Ovary (tissue), 3 donors: ENCODE data around the gene MAVS.

Experiments
- EP300 ChIP-seq: sonication (generic); formaldehyde crosslinking; IDR thresholded peaks from one replicate; pipeline ENCODE4 v1.6.1; 2017; ENCODE audit warnings: antibody characterized with exemption
- POLR2A ChIP-seq: fragments of 450-650 bp; IDR thresholded peaks from one replicate; pipeline ENCODE4 v1.6.1; 2017; ENCODE audit warnings: antibody characterized with exemption, mild to moderate bottlenecking, moderate library complexity
- TF ChIP-seq, protein P1 (sequence below), 3 donors: fragments of 450-650 bp in 2 of 3; fragments of 200-600 bp in 1 of 3; IDR thresholded peaks; one replicate each; pipeline versions ENCODE4 v1.5.1 to v1.8.0; 2016 to 2022; ENCODE audit warnings: antibody characterized with exemption in 3 of 3, mild to moderate bottlenecking in 1 of 3
- donor health status: DM: no; HTN: no; CAD: no.

DNA sequence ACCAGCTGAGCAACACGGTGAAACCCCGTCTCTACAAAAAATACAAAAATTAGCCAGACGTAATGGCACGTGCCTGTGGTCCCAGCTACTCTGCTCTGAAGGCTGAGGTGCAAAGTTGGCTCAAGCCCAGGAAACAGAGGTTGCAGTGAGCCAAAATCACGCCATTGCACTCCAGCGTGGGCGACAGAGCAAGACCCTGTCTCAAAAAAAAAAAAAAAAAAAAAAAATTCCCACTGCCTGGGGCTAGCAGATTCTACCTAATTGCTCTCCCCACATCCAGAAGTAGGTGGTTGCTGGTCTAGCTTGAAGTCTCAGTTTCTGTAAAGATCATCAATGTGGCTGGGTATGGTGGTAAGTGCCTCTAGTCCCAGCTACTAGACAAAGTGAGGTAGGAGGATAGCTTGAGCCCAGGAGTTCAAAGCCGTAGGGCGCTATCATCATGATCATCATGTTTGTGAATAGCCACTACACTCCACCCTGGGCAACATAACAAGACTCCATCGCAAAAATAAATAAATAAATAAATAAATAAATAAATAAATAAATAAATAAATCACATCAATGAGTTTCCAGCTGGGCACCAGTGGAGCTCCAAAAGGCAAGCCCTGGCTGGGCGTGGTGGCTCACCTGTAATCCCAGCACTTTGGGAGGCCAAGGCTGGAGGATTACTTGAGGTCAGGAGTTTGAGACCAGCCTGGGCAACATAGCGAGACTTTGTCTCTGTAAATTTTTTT is 32.6 kb upstream of the MAVS start:
- TF ChIP-seq, protein P1, sequence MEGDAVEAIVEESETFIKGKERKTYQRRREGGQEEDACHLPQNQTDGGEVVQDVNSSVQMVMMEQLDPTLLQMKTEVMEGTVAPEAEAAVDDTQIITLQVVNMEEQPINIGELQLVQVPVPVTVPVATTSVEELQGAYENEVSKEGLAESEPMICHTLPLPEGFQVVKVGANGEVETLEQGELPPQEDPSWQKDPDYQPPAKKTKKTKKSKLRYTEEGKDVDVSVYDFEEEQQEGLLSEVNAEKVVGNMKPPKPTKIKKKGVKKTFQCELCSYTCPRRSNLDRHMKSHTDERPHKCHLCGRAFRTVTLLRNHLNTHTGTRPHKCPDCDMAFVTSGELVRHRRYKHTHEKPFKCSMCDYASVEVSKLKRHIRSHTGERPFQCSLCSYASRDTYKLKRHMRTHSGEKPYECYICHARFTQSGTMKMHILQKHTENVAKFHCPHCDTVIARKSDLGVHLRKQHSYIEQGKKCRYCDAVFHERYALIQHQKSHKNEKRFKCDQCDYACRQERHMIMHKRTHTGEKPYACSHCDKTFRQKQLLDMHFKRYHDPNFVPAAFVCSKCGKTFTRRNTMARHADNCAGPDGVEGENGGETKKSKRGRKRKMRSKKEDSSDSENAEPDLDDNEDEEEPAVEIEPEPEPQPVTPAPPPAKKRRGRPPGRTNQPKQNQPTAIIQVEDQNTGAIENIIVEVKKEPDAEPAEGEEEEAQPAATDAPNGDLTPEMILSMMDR (IDR thresholded peaks at IDR 0.05): no peak
- TF ChIP-seq POLR2A (no peak), EP300 (no peak)
